ENCODE data around the gene TMPRSS6. TPM values are rescaled to one million over a fixed set of nuclear protein-coding genes. Genes with fewer than 3 reads are reported as not detected.

The TMPRSS6 gene
- total RNA-seq: not detected in 2 replicates

GRCh38 chr22:37109242-37109917, at the start of gene TMPRSS6:
TSS of gene TMPRSS6 (minus strand) at chr22:37109713. CDS start at chr22:37103417, 6,296 bp downstream.

DNA sequence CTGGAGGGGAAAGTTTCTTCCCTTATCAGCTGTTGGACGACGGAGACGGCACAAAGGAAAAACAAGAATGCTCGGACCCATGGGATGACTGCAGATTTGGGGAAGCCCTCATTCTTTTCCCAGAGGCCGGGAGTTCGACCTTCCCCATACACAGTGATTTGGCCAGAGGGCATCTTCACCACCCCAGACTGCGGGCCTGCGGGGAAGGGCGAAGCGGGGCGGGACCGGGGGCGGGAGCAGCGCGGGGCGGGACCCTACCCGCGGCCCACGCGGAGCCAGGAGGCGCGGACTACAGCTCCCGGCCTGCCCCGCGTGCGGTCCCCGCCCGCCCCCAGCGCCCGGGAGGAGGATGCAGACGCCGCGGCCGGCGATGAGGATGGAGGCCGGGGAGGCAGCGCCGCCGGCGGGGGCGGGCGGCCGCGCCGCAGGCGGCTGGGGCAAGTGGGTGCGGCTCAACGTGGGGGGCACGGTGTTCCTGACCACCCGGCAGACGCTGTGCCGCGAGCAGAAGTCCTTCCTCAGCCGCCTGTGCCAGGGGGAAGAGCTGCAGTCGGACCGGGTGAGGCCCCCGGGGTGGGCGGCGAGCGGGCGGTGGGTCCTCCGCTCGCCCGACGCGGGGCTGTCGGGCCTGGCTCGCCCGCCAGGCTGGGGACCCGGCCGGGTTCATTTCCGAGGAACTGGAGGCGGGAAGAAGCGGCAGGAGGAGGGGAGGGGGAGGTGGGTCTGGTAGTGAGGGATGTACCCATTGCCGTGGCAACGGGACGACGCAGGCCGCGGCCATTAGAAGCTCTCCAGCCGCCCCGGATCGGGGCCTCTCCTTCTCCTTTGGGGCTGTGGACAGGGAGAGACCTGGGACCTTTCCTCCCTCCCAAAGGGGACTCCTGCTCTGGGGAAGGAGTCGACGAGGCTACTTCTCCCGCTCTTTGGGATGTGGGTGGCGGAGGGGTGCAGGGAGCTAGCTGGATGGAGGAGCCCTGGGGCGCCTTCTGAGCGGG, 57.8 kb downstream of the TMPRSS6 start, which contains the start of gene KCTD17:
Gene KCTD17, plus strand, starts transcription at position 352 of the 995 bp plus-strand sequence. Its CDS starts 19 bp downstream, at position 371.

DNA sequence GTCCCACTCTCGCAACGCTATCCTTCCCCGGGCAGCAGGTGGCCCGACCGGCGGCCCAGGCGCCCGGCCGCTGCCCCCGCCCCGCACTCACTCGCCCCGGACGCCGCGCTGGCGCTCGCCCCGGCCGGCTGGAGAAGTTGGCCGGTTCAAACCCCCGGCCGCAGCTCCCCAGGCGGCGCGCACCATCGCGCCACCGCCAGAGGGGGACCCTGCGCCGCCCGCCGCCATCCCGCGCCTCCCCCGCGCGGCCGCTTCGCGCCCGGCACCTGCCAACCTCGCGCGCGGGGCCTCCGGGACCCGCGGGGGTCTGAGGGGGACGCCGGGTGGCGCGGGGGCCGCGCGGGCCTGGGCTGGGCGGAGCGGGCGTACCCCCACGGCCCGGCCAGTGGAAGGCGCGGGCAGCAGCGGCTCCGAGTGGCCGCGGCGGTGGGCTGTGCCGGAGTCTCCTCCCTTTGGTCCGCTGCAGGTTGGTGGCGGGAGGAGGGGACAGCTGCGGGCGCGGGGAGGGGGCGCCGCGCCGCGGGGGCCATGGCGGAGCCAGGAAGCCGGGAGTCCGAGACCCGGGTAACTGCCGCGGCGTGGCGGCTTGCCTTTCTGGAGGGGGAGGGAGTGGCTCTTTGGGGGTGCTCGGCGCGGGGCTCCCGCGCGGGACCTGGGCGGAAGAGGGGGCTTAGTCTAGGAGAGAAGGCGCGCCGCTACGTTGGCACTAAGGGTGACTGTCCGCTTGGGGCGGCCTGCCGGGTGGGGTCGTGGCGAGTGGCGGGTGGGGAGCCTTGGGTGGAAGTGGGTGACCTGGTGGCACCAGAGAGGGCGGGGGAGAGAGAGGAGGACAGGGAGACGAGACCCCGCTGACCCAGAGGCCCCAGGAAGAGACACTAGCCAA, 90.0 kb downstream of the TMPRSS6 start, which contains the start of the genes MPST and TST:
Gene MPST, plus strand, starts transcription at position 434 of the 883 bp plus-strand sequence. Its CDS starts 95 bp downstream, at position 529.
Gene TST, minus strand, starts transcription at position 139 of the 883 bp plus-strand sequence. CDS start 715 bp downstream, outside the sequence.

Other genes with a start within 250 kb of the TMPRSS6 start
- not detected in 2 replicates for gene NCF4, start 248.7 kb downstream of the TMPRSS6 start, total RNA-seq
- 15.6 and 21.6 TPM in 2 replicates for gene CSF2RB, start 196.1 kb downstream of the TMPRSS6 start, total RNA-seq
- gene TST, start 90.3 kb downstream of the TMPRSS6 start, total RNA-seq: 60.7 and 73.8 TPM in 2 replicates
- 103 and 165 TPM in 2 replicates for gene MPST, start 90.0 kb downstream of the TMPRSS6 start, total RNA-seq
- 33.9 and 37.2 TPM in 2 replicates for gene KCTD17, start 58.0 kb downstream of the TMPRSS6 start, total RNA-seq
- under 0.01 TPM in 1 of 2 replicates, not detected in the other for gene IL2RB, start 40.2 kb upstream of the TMPRSS6 start, total RNA-seq
- 13.0 and 14.4 TPM in 2 replicates for gene C1QTNF6, start 78.5 kb upstream of the TMPRSS6 start, total RNA-seq
- not detected in 2 replicates for gene SSTR3, start 102.8 kb upstream of the TMPRSS6 start, total RNA-seq
- gene RAC2, start 134.6 kb upstream of the TMPRSS6 start, total RNA-seq: 82.8 and 98.0 TPM in 2 replicates
- gene CYTH4, start 172.8 kb upstream of the TMPRSS6 start, total RNA-seq: under 0.01 and 0.10 TPM in 2 replicates